Peyer's patch (tissue), 4 donors: ENCODE measurements around the gene HAND1.

Experiments used
- CTCF ChIP-seq, 6 experiments: fragments of 450-650 bp in 4 of 6; fragments of 200-600 bp in 2 of 6; sonication (generic) in 1 of 6; IDR thresholded peaks; one replicate each; pipeline ENCODE4 v1.5.1; 2017 to 2019; ENCODE audit warnings: antibody characterized with exemption in 6 of 6, mild to moderate bottlenecking in 3 of 6, moderate library complexity in 1 of 6
- POLR2A ChIP-seq, 2 donors: fragments of 450-650 bp; IDR thresholded peaks; one replicate each; pipeline ENCODE4 v1.5.1; 2017; ENCODE audit warnings: antibody characterized with exemption in 2 of 2, mild to moderate bottlenecking in 2 of 2, moderate library complexity in 2 of 2

DNA sequence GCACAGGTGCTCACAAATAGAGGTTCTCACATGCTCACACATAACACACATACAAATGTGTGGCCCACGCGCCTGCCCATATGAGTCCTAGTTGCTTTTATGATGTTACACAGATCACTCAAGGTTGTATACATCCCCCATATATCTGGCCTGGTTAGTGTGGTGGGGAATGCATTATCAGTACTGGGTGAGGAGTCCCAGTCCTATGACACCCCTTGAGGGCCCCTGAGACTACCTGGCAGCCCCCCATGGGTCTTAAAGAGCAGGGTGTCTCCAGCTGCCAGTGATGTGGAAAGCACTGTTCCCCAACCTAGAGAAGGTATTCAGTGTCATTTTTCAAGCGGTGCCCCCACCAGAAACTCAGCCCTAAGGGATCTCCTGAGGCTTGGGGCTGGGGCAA lies 2.8 kb upstream of the HAND1 start:
- no peak for TF ChIP-seq CTCF (IDR thresholded peaks at IDR 0.05)
- TF ChIP-seq POLR2A (IDR thresholded peaks at IDR 0.05) = no peak
